ENCODE data around the gene CCDC97.

CCDC97 gene

GRCh38 chr19:41321204-41321599 is 11.2 kb downstream of the CCDC97 start:
- H3K4me3 ChIP-seq (replicated peaks; ENCODE audit: low read depth, low read length): no peak overlapping the region
- no peak for DNase-seq (ENCODE audit: low read depth)
- no peak for TF ChIP-seq CTCF (IDR thresholded peaks at IDR 0.05; ENCODE audit: low read length, missing control alignments)

DNA sequence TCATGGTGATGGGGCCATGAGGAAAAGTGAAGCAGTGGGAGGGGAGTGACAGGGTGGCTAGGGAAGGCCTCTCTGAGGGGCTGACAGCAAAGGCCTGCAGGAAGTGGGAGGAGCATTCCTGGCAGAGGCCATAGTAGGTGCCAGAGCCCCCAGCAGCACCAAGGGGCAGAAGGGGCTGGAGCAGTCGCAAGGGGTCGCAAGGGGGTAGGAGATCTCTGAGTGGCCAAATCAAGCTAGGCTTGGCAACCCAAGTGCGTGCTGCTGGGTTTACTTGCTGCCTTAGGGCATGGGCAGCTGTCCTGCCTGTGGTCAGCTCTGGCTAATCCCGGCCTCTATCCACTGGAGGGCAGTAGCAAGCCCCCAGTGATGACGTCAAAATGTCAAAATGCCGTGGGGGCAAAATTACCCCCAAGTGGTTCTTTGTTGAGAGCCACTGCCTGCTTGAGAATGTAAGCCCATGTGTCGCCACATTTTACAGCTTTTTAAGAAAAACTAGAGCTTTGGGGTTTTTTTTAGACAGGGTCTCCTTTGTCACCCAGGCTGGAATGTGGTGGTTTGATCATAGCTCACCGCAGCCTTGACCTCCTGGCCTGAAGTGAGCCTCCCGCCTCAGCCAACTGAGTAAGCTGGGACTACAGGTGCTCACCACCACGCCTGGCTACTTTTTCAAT is 11.8 kb downstream of the CCDC97 start:
- H3K4me3 ChIP-seq (replicated peaks; ENCODE audit: low read depth, low read length): no peak overlapping the region
- TF ChIP-seq CTCF (IDR thresholded peaks at IDR 0.05; ENCODE audit: low read length, missing control alignments): peak; percentile 88
- DNase-seq (ENCODE audit: low read depth): peak; percentile 80

DNA sequence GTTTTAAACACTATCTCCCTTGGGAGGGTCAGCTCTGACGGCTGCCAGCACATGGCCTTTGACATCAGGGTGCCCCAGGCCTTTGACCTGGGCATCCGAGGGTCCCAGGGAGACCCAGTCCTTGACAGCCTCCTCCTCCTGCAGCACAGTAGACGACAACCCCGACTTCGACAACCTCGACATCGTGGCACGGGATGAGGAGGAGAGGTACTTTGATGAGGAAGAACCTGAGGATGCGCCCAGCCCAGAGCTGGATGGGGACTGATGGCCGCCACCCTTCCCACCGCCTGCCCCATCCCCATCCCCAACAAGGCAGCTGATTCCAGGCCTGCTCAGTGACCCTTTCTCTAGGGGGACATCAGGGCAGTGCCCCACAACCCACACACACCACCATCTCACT is 12.5 kb downstream of the CCDC97 start:
- TF ChIP-seq CTCF (IDR thresholded peaks at IDR 0.05; ENCODE audit: low read length, missing control alignments): no peak
- no peak for DNase-seq (ENCODE audit: low read depth)
- no peak overlapping the region for H3K4me3 ChIP-seq (replicated peaks; ENCODE audit: low read depth, low read length)

GRCh38 chr19:41323023-41323422 is 13.1 kb downstream of the CCDC97 start:
- peak overlapping the region; percentile 2 for H3K4me3 ChIP-seq (replicated peaks; ENCODE audit: low read depth, low read length)
- no peak for TF ChIP-seq CTCF (IDR thresholded peaks at IDR 0.05; ENCODE audit: low read length, missing control alignments)
- DNase-seq (ENCODE audit: low read depth): peak; percentile 79

GRCh38 chr19:41323430-41324125 is 13.6 kb downstream of the CCDC97 start:
- DNase-seq (ENCODE audit: low read depth): peak; percentile 96
- peak overlapping the region; percentile 2 for H3K4me3 ChIP-seq (replicated peaks; ENCODE audit: low read depth, low read length)
- TF ChIP-seq CTCF (IDR thresholded peaks at IDR 0.05; ENCODE audit: low read length, missing control alignments): no peak

DNA sequence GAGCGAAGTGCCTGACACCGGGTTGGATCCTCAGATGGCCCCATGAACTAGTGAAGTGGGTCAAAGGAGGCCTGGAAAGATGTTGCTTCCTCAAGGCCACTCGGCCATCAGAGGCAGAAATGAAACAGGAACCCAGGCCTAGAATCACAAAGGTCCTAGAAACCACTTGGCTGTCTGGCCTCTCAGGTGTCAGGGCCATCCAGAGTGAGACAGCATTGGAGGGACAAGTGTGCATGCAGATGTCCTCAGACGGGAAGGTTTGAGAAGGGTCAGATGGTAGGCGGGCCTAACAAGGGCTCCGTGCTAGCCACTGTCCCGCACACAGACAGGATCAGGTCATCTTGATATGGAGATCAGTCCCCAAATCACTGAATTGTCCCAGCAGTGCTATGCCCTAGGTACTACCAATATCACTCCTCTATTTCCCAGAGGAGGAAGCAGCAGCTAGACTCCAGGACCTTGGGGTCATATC is 14.3 kb downstream of the CCDC97 start:
- no peak overlapping the region for H3K4me3 ChIP-seq (replicated peaks; ENCODE audit: low read depth, low read length)
- DNase-seq (ENCODE audit: low read depth): no peak
- TF ChIP-seq CTCF (IDR thresholded peaks at IDR 0.05; ENCODE audit: low read length, missing control alignments): no peak

All from fibroblast of pulmonary artery (primary cell).